GM18517 (cell line): Measurements from ENCODE around the gene RPL19.
"Not testable (repeated sequence)": the region's sequence is repeated elsewhere in the genome, so short reads cannot be mapped to it uniquely, and the experiment has no call there.

Experiments used
- ATAC-seq: cut with Tn5 transposase; IDR thresholded peaks from one replicate; pipeline ENCODE4 v1.9.1; 2021; ENCODE audit warnings: mild to moderate bottlenecking, moderate library complexity; ENCODE audit not compliant: unreplicated experiment

RPL19 gene

DNA sequence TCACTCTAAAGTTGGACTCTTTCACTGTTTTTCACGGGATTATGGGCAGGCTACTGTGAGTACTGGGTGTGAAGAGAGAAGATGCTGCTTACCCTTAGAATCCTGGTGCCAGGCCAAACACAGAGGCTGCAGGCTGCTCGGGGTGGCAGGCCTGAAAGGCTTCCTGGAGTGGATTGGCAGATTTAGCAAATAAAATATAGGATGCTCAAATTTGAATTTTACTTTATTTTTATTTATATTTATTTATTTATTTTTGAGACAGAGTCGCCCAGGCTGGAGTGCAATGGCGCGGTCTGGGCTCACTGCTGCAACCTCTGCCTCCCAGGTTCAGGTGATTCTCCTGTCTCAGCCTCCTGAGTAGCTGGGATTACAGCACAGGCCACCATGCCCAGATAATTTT is 40.5 kb downstream of the RPL19 start:
- no peak for ATAC-seq

DNA sequence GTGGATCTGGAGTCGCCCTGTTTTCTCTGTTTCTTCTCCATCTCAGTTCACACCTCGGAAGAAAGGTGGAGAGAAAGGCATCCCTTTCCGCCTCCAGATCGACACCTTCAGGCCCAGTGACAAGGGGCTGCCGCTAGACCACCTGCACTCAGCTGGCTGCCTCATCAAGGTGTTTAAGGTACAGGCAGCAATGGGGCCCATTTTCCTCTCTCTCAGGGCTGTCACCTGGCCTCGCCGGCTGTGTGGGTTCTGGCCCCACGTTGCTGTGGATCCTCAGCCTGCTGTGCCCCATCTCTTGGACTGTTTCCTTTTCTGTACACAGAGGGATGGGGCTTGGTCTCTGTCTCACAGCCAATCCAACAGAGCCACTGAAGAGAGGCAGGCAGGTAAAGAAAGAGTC is 43.1 kb downstream of the RPL19 start:
- no peak for ATAC-seq

GRCh38 chr17:39244016-39244599 is 44.0 kb downstream of the RPL19 start:
- ATAC-seq: no peak

DNA sequence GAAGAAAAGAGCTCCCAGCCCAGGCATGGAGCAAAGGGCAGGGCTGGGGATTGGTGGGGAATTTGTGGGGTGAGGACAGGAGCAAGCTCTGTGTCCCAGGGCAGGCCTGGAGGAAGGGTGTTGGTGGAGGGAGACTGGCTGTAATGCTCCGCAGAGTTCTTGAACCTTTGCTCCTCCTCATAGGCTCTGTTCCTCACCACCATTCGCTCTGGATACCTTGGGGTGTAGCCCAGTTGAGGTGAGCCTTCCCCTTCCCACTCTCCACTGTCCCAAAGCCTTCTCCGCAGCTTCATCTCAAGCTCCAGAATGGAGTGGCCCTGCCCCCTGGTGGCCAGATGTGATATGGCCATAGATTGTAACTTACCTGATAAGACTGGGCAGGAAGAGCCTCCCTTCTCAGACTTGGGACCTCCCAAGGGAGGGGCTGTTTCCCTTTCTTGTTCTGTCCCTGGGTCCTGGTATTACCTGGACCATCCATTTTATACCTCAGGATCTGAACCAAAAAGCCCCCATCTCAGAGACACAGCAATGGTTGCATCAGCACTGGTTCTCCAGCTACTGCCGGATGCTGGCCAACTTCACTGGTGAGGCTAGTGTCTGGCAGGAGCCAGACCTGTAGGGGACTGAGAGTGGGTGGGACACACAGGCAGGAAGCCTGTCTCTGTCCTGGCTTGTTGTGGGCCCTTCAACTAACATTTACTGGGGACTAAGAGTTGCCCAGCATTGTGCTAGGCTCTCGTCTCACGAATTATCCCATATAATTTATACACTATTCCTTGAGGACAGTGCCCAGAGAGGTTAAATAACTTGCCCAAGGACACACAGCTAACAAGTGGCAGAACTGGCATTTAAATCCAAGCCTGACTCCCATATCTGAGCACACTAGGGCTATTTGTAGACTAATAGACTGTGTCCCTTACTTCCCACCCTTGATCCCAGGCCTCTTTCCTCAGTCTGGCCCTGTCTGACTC is 44.8 kb downstream of the RPL19 start:
- no peak for ATAC-seq

- no peak for ATAC-seq
These were observed 46.2 kb downstream of the RPL19 start for GRCh38 chr17:39246274-39246673.

DNA sequence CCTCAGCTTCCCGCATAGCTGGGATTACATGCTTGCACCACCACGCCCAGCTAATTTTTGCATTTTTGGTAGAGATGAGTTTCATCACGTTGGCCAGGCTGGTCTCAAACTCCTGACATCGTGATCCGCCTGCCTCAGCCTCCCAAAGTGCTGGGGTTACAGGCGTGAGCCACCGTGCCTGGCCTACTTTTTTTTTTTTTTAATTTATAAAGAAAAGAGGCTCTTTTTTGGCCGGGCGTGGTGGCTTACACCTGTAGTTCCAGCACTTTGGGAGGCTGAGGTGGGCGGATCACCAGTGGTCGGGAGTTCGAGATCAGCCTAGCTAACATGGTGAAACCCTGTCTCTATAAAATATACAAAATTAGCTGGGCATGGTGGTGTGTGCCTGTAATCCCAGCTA is 50.0 kb downstream of the RPL19 start:
- not testable (repeated sequence) for ATAC-seq

DNA sequence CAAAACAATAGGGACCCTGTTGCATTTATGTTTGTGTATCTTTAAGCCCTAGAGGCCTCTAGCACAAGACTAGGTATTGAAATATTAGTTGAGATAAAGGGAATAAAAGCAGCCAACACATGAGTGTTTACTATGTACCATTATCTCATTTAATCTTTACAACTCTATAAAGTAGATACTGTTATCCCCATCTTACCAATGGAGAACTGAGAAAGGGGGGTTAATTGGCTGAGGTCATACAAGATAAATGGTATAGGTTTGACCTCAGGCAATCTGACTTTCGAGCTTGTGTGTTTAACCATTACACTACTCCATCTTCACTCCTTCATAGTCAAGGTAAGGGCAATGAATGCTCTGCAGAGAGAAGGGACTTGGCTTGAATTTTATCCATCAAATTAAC is 51.9 kb downstream of the RPL19 start:
- ATAC-seq: no peak

DNA sequence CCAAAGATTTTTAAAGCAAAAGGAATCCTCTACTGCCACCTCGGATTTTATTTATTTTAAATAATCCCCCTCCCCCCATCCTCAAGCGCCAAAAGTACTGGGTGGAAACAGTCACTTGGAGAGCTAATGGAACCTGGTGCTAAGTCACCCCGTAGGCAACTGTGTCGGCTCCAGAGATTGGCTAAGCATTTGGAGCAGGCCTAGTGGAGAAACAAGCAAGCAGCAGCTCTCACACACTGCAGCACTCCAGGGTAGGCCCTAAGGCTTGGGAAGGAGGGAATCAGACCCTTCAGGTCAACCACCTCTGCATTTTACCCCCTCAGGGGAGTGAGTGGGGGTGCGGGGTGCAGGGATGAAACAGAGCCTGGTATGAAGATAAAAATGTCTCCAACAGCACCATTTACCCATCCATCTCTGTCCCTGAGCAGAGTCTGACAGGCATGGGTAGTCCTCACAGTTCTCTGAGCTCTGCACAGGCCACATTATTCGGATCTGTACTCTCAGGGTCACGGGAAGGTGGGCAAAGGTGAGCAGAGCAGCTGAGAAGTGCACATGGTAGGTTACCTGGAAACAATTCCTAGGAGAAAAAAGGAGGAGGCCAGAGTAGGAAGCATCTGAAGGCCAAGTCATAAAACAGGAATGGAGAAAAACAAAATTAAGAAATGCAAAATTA is 52.8 kb downstream of the RPL19 start:
- ATAC-seq: no peak
